CD4-positive, alpha-beta T cell treated with Interleukin-6 for 4 hours (primary cell): ENCODE measurements around the gene TBX2.

Source experiments
- DNase-seq: peaks from one replicate; pipeline ENCODE4 v3.0.0-alpha.2; 2020; ENCODE audit warnings: mixed read lengths

The TBX2 gene

GRCh38 chr17:61456061-61456681 is 56.5 kb downstream of the TBX2 start:
- DNase-seq = no peak

DNA sequence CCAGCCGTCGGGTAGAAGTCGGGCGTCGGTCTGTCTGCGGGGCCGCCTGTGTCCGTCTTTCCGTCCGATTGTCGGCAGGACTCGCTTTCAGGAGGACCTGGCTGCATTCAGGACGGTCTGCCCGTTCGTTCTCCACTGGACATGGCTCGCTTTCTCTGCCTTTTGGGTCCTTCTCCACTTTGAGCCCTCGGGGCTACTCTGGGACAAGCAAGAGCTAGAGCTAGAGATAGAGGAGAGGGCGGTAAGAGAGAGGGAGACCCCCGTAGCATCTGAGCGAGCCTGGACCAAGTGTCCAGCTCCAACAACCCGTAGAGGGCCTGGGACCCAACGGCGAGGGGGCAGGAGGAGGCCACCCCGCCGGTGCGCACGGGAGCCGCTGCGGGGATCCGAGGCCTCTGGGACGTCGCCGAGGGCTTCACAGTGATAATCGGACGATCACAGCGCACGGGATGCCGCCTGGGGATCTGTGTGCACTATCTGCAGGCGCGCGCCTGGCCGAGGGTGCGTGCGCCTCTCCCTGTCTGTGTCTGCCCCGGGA is 57.1 kb downstream of the TBX2 start:
- DNase-seq = no peak

- no peak for DNase-seq
Measured at GRCh38 chr17:61457226-61457983, 57.8 kb downstream of the TBX2 start.

DNA sequence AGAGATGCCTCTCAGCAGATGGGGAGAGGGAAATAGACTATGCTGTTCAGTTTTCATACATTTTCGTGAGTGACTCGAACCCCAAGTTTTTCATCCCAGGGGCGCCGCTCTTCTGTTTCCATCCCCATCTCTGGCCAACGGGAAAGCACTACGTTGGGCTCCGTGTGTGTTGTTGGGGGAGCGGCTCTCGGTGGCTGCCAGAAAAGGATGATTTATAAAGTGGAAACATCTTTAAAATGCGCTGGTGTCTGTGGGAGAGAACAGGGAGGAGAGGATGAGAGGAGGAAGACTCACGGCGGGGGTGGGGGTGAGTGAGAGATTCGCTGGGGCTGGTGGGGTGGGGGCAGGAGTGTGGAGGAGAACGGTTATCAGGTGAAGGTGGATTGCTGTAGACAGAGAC is 58.4 kb downstream of the TBX2 start:
- no peak for DNase-seq

GRCh38 chr17:61458421-61459141 is 58.9 kb downstream of the TBX2 start:
- no peak for DNase-seq
